Measurements from ENCODE around the gene MMD2.

MMD2 gene, protein sequence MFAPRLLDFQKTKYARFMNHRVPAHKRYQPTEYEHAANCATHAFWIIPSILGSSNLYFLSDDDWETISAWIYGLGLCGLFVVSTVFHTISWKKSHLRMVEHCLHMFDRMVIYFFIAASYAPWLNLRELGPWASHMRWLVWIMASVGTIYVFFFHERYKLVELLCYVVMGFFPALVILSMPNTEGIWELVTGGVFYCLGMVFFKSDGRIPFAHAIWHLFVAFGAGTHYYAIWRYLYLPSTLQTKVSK

DNA sequence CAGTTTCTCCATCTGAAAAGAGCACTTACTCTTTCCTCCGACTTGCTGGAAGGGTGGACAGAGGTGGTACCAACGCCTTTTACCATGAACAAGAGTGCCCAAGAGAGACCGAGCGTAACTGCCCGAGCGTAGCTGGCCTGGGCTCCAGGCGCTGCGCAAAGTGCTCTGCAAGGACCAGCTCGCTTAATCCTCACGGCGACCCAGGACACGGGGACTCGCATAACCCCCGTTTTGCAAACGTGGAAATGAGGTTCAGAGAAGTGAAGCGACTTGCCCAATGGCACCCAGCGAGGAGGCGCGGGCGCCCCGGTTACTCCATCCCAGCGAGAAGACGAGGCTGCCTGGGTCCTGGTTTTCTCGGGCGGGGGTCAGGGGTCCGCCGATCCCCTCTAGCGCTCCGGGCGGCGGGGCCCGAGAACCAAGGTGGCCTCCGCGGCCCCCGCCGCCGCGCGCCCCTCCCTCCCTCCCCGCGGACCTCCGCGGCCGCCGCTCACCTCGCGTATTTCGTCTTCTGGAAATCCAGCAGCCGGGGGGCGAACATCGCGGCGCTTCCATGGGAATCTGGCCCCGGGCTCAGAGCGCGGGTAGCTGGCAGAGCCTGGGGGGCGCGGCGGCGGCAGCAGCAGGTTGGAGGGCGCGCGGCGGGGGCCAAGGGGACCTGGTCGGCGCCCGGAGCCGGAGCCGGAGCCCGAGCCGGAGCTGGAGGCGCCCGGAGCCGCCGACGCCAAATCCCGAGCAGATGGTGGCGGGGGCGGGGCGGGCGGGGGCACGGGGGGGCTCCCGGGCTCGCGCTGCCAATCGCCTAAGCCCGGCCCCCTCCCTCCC, at the start of gene MMD2:
Gene MMD2, minus strand, starts transcription at position 711 of the 825 bp plus-strand sequence. Its CDS starts 170 bp downstream, at position 541.
- no peak for TF ChIP-seq EZH2 (IDR thresholded peaks at IDR 0.05; ENCODE audit: borderline replicate concordance, low read length)
- TF ChIP-seq, protein P1, sequence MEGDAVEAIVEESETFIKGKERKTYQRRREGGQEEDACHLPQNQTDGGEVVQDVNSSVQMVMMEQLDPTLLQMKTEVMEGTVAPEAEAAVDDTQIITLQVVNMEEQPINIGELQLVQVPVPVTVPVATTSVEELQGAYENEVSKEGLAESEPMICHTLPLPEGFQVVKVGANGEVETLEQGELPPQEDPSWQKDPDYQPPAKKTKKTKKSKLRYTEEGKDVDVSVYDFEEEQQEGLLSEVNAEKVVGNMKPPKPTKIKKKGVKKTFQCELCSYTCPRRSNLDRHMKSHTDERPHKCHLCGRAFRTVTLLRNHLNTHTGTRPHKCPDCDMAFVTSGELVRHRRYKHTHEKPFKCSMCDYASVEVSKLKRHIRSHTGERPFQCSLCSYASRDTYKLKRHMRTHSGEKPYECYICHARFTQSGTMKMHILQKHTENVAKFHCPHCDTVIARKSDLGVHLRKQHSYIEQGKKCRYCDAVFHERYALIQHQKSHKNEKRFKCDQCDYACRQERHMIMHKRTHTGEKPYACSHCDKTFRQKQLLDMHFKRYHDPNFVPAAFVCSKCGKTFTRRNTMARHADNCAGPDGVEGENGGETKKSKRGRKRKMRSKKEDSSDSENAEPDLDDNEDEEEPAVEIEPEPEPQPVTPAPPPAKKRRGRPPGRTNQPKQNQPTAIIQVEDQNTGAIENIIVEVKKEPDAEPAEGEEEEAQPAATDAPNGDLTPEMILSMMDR (IDR thresholded peaks at IDR 0.05; ENCODE audit: low read length): no peak
- no peaks in the 10 kb centered on the region for H3K36me3 ChIP-seq (ENCODE audit: insufficient read depth, low read length)
- no peak within 1 kb of the TSS for H3K9ac ChIP-seq (ENCODE audit: low read length)
- H3K27me3 ChIP-seq (ENCODE audit: insufficient read depth, low read length): peaks cover 3% of the 10 kb centered on the region; the same call in 1 of the 2 replicates
- no peaks in the 10 kb centered on the region for H3K9me3 ChIP-seq (ENCODE audit: low read length)
- H3K79me2 ChIP-seq (ENCODE audit: insufficient read depth, low read length): no peaks in the 10 kb centered on the region
- H3K9me2 ChIP-seq (ENCODE audit: low read depth, low read length): no peaks in the 10 kb centered on the region
- no peak within 1 kb of the TSS for H2AFZ ChIP-seq (ENCODE audit: low read length)
- H3K4me3 ChIP-seq (ENCODE audit: low read depth, low read length, poor library complexity, severe bottlenecking): no peak within 1 kb of the TSS
- H4K20me1 ChIP-seq (ENCODE audit: insufficient read depth, low read length): no peaks in the 10 kb centered on the region
- no peak within 1 kb of the TSS for H3K4me2 ChIP-seq (ENCODE audit: low read length)
- no peaks in the 10 kb centered on the region for H3F3A ChIP-seq (ENCODE audit: insufficient read depth, low read length)
- no peak within 1 kb of the TSS for H3K27ac ChIP-seq (ENCODE audit: low read depth, low read length, poor library complexity, severe bottlenecking)
- H3K4me1 ChIP-seq (ENCODE audit: insufficient read depth, low read length, severe bottlenecking): no peaks in the 10 kb centered on the region

GRCh38 chr7:5005066-5005465, 46.1 kb upstream of the MMD2 start:
- H2AFZ ChIP-seq (ENCODE audit: low read length): no peak overlapping the region
- no peaks in the 10 kb centered on the region for H3F3A ChIP-seq (ENCODE audit: insufficient read depth, low read length)
- TF ChIP-seq EZH2 (IDR thresholded peaks at IDR 0.05; ENCODE audit: borderline replicate concordance, low read length): no peak
- TF ChIP-seq, protein P1 (IDR thresholded peaks at IDR 0.05; ENCODE audit: low read length): no peak
- H3K4me3 ChIP-seq (ENCODE audit: low read depth, low read length, poor library complexity, severe bottlenecking): no peak overlapping the region
- no peak overlapping the region for H3K9ac ChIP-seq (ENCODE audit: low read length)
- H3K4me2 ChIP-seq (ENCODE audit: low read length): no peak overlapping the region
- no peaks in the 10 kb centered on the region for H3K9me3 ChIP-seq (ENCODE audit: low read length)
- no peaks in the 10 kb centered on the region for H3K4me1 ChIP-seq (ENCODE audit: insufficient read depth, low read length, severe bottlenecking)
- peaks cover 11% of the 10 kb centered on the region for H3K36me3 ChIP-seq (ENCODE audit: insufficient read depth, low read length)
- H4K20me1 ChIP-seq (ENCODE audit: insufficient read depth, low read length): no peaks in the 10 kb centered on the region
- no peaks in the 10 kb centered on the region for H3K9me2 ChIP-seq (ENCODE audit: low read depth, low read length)
- H3K27ac ChIP-seq (ENCODE audit: low read depth, low read length, poor library complexity, severe bottlenecking): no peak overlapping the region
- no peaks in the 10 kb centered on the region for H3K27me3 ChIP-seq (ENCODE audit: insufficient read depth, low read length)
- no peaks in the 10 kb centered on the region for H3K79me2 ChIP-seq (ENCODE audit: insufficient read depth, low read length)

- no peaks in the 10 kb centered on the region for H3K4me1 ChIP-seq (ENCODE audit: insufficient read depth, low read length, severe bottlenecking)
- H3K9me3 ChIP-seq (ENCODE audit: low read length): no peaks in the 10 kb centered on the region
- no peak overlapping the region for H2AFZ ChIP-seq (ENCODE audit: low read length)
- H3K9ac ChIP-seq (ENCODE audit: low read length): no peak overlapping the region
- no peaks in the 10 kb centered on the region for H3K27me3 ChIP-seq (ENCODE audit: insufficient read depth, low read length)
- H3K36me3 ChIP-seq (ENCODE audit: insufficient read depth, low read length): peaks cover 19% of the 10 kb centered on the region
- no peak overlapping the region for H3K27ac ChIP-seq (ENCODE audit: low read depth, low read length, poor library complexity, severe bottlenecking)
- no peaks in the 10 kb centered on the region for H3F3A ChIP-seq (ENCODE audit: insufficient read depth, low read length)
- H3K4me3 ChIP-seq (ENCODE audit: low read depth, low read length, poor library complexity, severe bottlenecking): no peak overlapping the region
- H3K79me2 ChIP-seq (ENCODE audit: insufficient read depth, low read length): no peaks in the 10 kb centered on the region
- no peaks in the 10 kb centered on the region for H4K20me1 ChIP-seq (ENCODE audit: insufficient read depth, low read length)
- H3K9me2 ChIP-seq (ENCODE audit: low read depth, low read length): no peaks in the 10 kb centered on the region
- no peak overlapping the region for H3K4me2 ChIP-seq (ENCODE audit: low read length)
- TF ChIP-seq, protein P1 (IDR thresholded peaks at IDR 0.05; ENCODE audit: low read length): no peak
- TF ChIP-seq EZH2 (IDR thresholded peaks at IDR 0.05; ENCODE audit: borderline replicate concordance, low read length): no peak
These were observed 42.9 kb upstream of the MMD2 start for GRCh38 chr7:5001911-5002310.
